Bronchial epithelial cell (primary cell): ENCODE measurements around the gene DCC. TPM values are rescaled to one million over a fixed set of nuclear protein-coding genes. Genes with fewer than 3 reads are reported as not detected.

ENCODE experiments used
- DNase-seq: peaks from one replicate; pipeline ENCODE4 v3.0.0-alpha.2; 2010; ENCODE audit warnings: low read depth
- FAIRE-seq: peaks from 2 replicates; lab custom pipeline; 2011; peaks lifted over from hg19 to GRCh38; lab: Jason Lieb, UNC
- H3K27me3 ChIP-seq: 2 replicates; pipeline ENCODE4 v1.5.1; 2011; ENCODE audit warnings: low read length; ENCODE audit not compliant: control insufficient read depth, insufficient read depth
- H3K36me3 ChIP-seq: 2 replicates; pipeline ENCODE4 v1.5.1; 2011; ENCODE audit warnings: low read length; ENCODE audit not compliant: control insufficient read depth, insufficient read depth
- H3K4me3 ChIP-seq: 2 replicates; pipeline ENCODE4 v1.5.1; 2011; ENCODE audit warnings: mild to moderate bottlenecking, low read depth, low read length, control low read depth
- CTCF ChIP-seq: IDR thresholded peaks from 2 replicates; pipeline ENCODE4 v1.5.1; 2011; ENCODE audit warnings: mild to moderate bottlenecking, moderate library complexity, low read length, control low read depth, inconsistent platforms; ENCODE audit not compliant: insufficient read depth, severe bottlenecking
- total RNA-seq: library from RNA; depleted of rRNA; stranded (reverse); fragments of >200 nt; gene quantifications from 2 replicates; pipeline ENCODE4 v1.2.1, GENCODE V29; 2014

The DCC gene
- total RNA-seq, 1 donor from 2014 or later: not detected

GRCh38 chr18:52903857-52904256, 563.9 kb downstream of the DCC start:
- Histone ChIP-seq H3K36me3 (no peaks in the 10 kb centered on the region), H3K27me3 (no peaks in the 10 kb centered on the region), H3K4me3 (no peak overlapping the region)
- DNase-seq (peak; percentile 10), FAIRE-seq (no peak)
- peak; percentile 34 for TF ChIP-seq CTCF

- TF ChIP-seq CTCF: no peak
- no peak overlapping the region for H3K4me3 ChIP-seq
- no peak for FAIRE-seq
- no peaks in the 10 kb centered on the region for H3K27me3 ChIP-seq
- H3K36me3 ChIP-seq: no peaks in the 10 kb centered on the region
- DNase-seq: no peak
Measured at GRCh38 chr18:52907543-52908308, 567.7 kb downstream of the DCC start.

GRCh38 chr18:52914148-52914547, 574.2 kb downstream of the DCC start:
- FAIRE-seq (no peak), DNase-seq (no peak)
- no peak for TF ChIP-seq CTCF
- Histone ChIP-seq H3K36me3 (no peaks in the 10 kb centered on the region), H3K27me3 (no peaks in the 10 kb centered on the region), H3K4me3 (no peak overlapping the region)

GRCh38 chr18:52920665-52921064, 580.7 kb downstream of the DCC start:
- no peak overlapping the region for H3K4me3 ChIP-seq
- DNase-seq (no peak), FAIRE-seq (no peak)
- H3K27me3 ChIP-seq: no peaks in the 10 kb centered on the region
- TF ChIP-seq CTCF: no peak
- H3K36me3 ChIP-seq: no peaks in the 10 kb centered on the region

GRCh38 chr18:52933356-52933755, 593.4 kb downstream of the DCC start:
- no peak overlapping the region for H3K4me3 ChIP-seq
- TF ChIP-seq CTCF: no peak
- H3K27me3 ChIP-seq: no peaks in the 10 kb centered on the region
- H3K36me3 ChIP-seq: no peaks in the 10 kb centered on the region
- no peak for DNase-seq
- FAIRE-seq: no peak

- no peak for TF ChIP-seq CTCF
- H3K27me3 ChIP-seq: no peaks in the 10 kb centered on the region
- H3K36me3 ChIP-seq: no peaks in the 10 kb centered on the region
- DNase-seq (peak; percentile 85), FAIRE-seq (no peak)
- no peak overlapping the region for H3K4me3 ChIP-seq
Measured at GRCh38 chr18:52936931-52937330, 596.9 kb downstream of the DCC start.
